Mammary epithelial cell (primary cell): Measurements from ENCODE around the gene FHL1.

Experiments used
- EZH2 ChIP-seq: IDR thresholded peaks from 2 replicates; pipeline ENCODE4 v1.6.1; 2012; ENCODE audit warnings: low read length, inconsistent platforms, borderline replicate concordance
- TF ChIP-seq, protein P1 (sequence below), 2 donors: IDR thresholded peaks in 1 of 2; conservative IDR thresholded peaks in 1 of 2; 2 replicates each; pipeline ENCODE4 v1.5.1; 2011 to 2012; ENCODE audit warnings: inconsistent platforms in 2 of 2, low read length in 2 of 2, mild to moderate bottlenecking in 2 of 2, control low read depth in 1 of 2, low read depth in 1 of 2; ENCODE audit not compliant: insufficient read depth in 1 of 2; ENCODE audit errors: extremely low read depth in 1 of 2

DNA sequence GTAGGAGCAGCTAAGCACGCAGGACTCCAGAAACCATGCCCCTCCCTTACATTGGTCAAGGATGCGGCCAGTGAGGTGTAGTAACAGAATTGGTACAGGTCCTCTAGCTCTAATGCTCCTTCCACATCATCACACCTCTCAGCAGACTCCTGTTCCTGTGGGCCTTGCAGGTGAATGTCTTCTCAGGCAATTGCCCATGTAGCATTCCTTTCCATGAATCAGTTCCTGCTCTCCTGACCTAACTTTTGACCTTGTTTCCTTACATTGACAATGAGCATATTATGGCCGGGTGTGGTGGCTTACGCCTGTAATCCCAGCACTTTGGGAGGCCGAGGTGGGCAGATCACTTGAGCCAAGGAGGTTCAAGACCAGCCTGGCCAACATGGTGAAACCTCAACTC lies 72.6 kb downstream of the FHL1 start:
- TF ChIP-seq, protein P1, sequence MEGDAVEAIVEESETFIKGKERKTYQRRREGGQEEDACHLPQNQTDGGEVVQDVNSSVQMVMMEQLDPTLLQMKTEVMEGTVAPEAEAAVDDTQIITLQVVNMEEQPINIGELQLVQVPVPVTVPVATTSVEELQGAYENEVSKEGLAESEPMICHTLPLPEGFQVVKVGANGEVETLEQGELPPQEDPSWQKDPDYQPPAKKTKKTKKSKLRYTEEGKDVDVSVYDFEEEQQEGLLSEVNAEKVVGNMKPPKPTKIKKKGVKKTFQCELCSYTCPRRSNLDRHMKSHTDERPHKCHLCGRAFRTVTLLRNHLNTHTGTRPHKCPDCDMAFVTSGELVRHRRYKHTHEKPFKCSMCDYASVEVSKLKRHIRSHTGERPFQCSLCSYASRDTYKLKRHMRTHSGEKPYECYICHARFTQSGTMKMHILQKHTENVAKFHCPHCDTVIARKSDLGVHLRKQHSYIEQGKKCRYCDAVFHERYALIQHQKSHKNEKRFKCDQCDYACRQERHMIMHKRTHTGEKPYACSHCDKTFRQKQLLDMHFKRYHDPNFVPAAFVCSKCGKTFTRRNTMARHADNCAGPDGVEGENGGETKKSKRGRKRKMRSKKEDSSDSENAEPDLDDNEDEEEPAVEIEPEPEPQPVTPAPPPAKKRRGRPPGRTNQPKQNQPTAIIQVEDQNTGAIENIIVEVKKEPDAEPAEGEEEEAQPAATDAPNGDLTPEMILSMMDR (conservative IDR thresholded peaks at IDR 0.05 in 1 of 2, IDR thresholded peaks at IDR 0.05 in 1 of 2; ENCODE audit: extremely low read depth in 1 of 2, insufficient read depth in 1 of 2, low read depth in 1 of 2, low read length in 2 of 2), result no peak
- TF ChIP-seq EZH2, result no peak
